B cell (primary cell): Measurements from ENCODE around the gene TMEM17. TPM values are rescaled to one million over a fixed set of nuclear protein-coding genes. Genes with fewer than 3 reads are reported as not detected.

Experiments
- ATAC-seq: fragments of 200-7000 bp; cut with Tn5 transposase; one replicate; pipeline ENCODE4 v1.10.0; 2021; ENCODE audit warnings: low read depth, mild to moderate bottlenecking, moderate number of reproducible peaks, moderate library complexity
- CTCF ChIA-PET: fragments of 350-600 bp; sonication (Branson Sonifier 250); formaldehyde crosslinking; loops from one replicate; lab custom pipeline; 2021; ENCODE audit warnings: antibody characterized with exemption, inconsistent platforms; lab: Charles Lee
- POLR2A ChIA-PET: fragments of 350-600 bp; sonication (Branson Sonifier 250); formaldehyde crosslinking; loops from one replicate; lab custom pipeline; 2021; ENCODE audit warnings: antibody characterized with exemption; lab: Charles Lee
- DNase-seq: peaks from one replicate; pipeline ENCODE4 v3.0.0; 2013
- H2AFZ ChIP-seq: 2 replicates; pipeline ENCODE4 v1.6.1; 2012; ENCODE audit warnings: mild to moderate bottlenecking, low read depth, low read length; ENCODE audit not compliant: insufficient read depth, poor library complexity, severe bottlenecking
- H3K27ac ChIP-seq, 2 donors: 1 replicate in 1 of 2; 2 replicates in 1 of 2; pipeline ENCODE4 v1.5.1; 2012 to 2013; ENCODE audit warnings: low read length in 2 of 2, mild to moderate bottlenecking in 2 of 2, moderate library complexity in 1 of 2
- H3K27me3 ChIP-seq, 4 experiments: fragments of 200-600 bp in 1 of 4; sonication (generic) in 1 of 4; replicated peaks in 1 of 4; 1 replicate in 2 of 4; 2 replicates in 2 of 4; pipeline versions ENCODE4 v1.6.1 to v1.7.0; 2013 to 2016; ENCODE audit warnings: low read length in 3 of 4, mild to moderate bottlenecking in 2 of 4, mixed read lengths in 1 of 4, moderate library complexity in 1 of 4; ENCODE audit not compliant: insufficient read depth in 4 of 4, control insufficient read depth in 3 of 4; ENCODE audit errors: control extremely low read depth in 1 of 4
- H3K36me3 ChIP-seq, 2 experiments: replicated peaks in 1 of 2; 1 replicate in 1 of 2; 2 replicates in 1 of 2; pipeline versions ENCODE4 v1.6.1 to v1.7.1; 2013; ENCODE audit warnings: low read length in 1 of 2; ENCODE audit not compliant: insufficient read depth in 2 of 2, control insufficient read depth in 1 of 2; ENCODE audit errors: control extremely low read depth in 1 of 2, extremely low read depth in 1 of 2
- H3K4me1 ChIP-seq, 2 donors: fragments of 200-600 bp in 1 of 2; sonication (generic) in 1 of 2; 1 replicate in 1 of 2; 2 replicates in 1 of 2; pipeline versions ENCODE4 v1.5.1 to v1.6.1; 2013 to 2017; ENCODE audit warnings: low read length in 2 of 2; ENCODE audit not compliant: control insufficient read depth in 2 of 2, insufficient read depth in 2 of 2
- H3K4me2 ChIP-seq: replicated peaks from 2 replicates; pipeline ENCODE3; 2012; ENCODE audit warnings: mild to moderate bottlenecking, low read depth, low read length; ENCODE audit not compliant: poor library complexity, severe bottlenecking
- H3K4me3 ChIP-seq, 5 experiments: fragments of 200-600 bp in 1 of 5; sonication (generic) in 1 of 5; 1 replicate in 3 of 5; 2 replicates in 2 of 5; pipeline versions ENCODE4 v1.5.1 to v1.7.0; 2011 to 2016; ENCODE audit warnings: low read length in 4 of 5, mild to moderate bottlenecking in 4 of 5, low read depth in 2 of 5, control low read depth in 1 of 5, moderate library complexity in 1 of 5; ENCODE audit not compliant: insufficient read depth in 1 of 5; ENCODE audit errors: control extremely low read depth in 1 of 5, extremely low read depth in 1 of 5
- H3K79me2 ChIP-seq: fragments of 200-600 bp; sonication (generic); one replicate; pipeline ENCODE4 v1.6.0; 2016; ENCODE audit warnings: low read length; ENCODE audit not compliant: control insufficient read depth, insufficient read depth
- H3K9ac ChIP-seq: fragments of 200-600 bp; sonication (generic); 2 replicates; pipeline ENCODE4 v1.6.1; 2017; ENCODE audit warnings: mild to moderate bottlenecking, low read length, moderate library complexity
- H3K9me3 ChIP-seq, 3 donors: one replicate each; pipeline versions ENCODE4 v1.6.1 to v1.7.1; 2013; ENCODE audit warnings: low read length in 2 of 3; ENCODE audit not compliant: control insufficient read depth in 2 of 3, insufficient read depth in 1 of 3; ENCODE audit errors: control extremely low read depth in 1 of 3
- H4K20me1 ChIP-seq: 2 replicates; pipeline ENCODE4 v1.6.0; 2012; ENCODE audit warnings: mild to moderate bottlenecking, low read length; ENCODE audit not compliant: insufficient read depth, control insufficient read depth, poor library complexity, severe bottlenecking
- H3K27ac Mint-ChIP-seq: one replicate; pipeline ENCODE4 v1.8.0; 2021; ENCODE audit warnings: mixed read lengths
- H3K27me3 Mint-ChIP-seq: one replicate; pipeline ENCODE4 v1.8.0; 2021; ENCODE audit warnings: mixed read lengths
- H3K4me1 Mint-ChIP-seq: one replicate; pipeline ENCODE4 v1.8.0; 2021; ENCODE audit warnings: mixed read lengths
- H3K4me3 Mint-ChIP-seq: one replicate; pipeline ENCODE4 v1.8.0; 2021; ENCODE audit warnings: mixed read lengths
- H3K9me3 Mint-ChIP-seq: one replicate; pipeline ENCODE4 v1.8.0; 2022; ENCODE audit warnings: mixed read lengths; ENCODE audit not compliant: insufficient read depth
- CTCF ChIP-seq: fragments of 200-600 bp; IDR thresholded peaks from one replicate; pipeline ENCODE4 v1.8.0; 2022; ENCODE audit warnings: antibody characterized with exemption, mild to moderate bottlenecking
- EZH2 ChIP-seq: IDR thresholded peaks from 2 replicates; pipeline ENCODE4 v1.6.1; 2012; ENCODE audit warnings: borderline replicate concordance, low read depth, mild to moderate bottlenecking, moderate library complexity, low read length; ENCODE audit not compliant: insufficient read depth, poor library complexity, severe bottlenecking
- WGBS: methylation state at CpG from one replicate; pipeline ENCODE4 v1.1.5; 2013; ENCODE audit warnings: missing lambda C conversion rate; ENCODE audit not compliant: insufficient coverage; 5-methylcytosine and 5-hydroxymethylcytosine counted together
- intact Hi-C: fragments of 100-400 bp; cut with micrococcal nuclease; formaldehyde crosslinking; loops from one replicate; pipeline ENCODE4 v1.10.0; 2022
- polyA plus RNA-seq: library from polyadenylated mRNA; depleted of rRNA; stranded (reverse); fragments of >200 nt; gene quantifications from 2 replicates; pipeline ENCODE4 v1.2.3, GENCODE V29; 2012
- total RNA-seq, 2 donors: library from RNA; stranded (reverse); fragments of 120-200 nt in 1 of 2; gene quantifications; 1 replicate in 1 of 2; 2 replicates in 1 of 2; pipeline versions ENCODE4 v1.2.3 to v1.2.4, GENCODE V29; 2013 to 2022

The TMEM17 gene
- total and polyA plus RNA-seq, 2 donors (not counting 1 experiment from before 2014, with no cell fraction given), result not detected

GRCh38 chr2:62512384-62512783, 6.4 kb upstream of the TMEM17 start:
- H3K27ac ChIP-seq, result no peak overlapping the region
- H2AFZ ChIP-seq, result no peak overlapping the region
- peaks cover 0 to 3% (median 1%) of the 10 kb centered on the region in 4 experiments for H3K27me3 ChIP-seq
- no peaks in the 10 kb centered on the region for H3K79me2 ChIP-seq
- H3K9ac ChIP-seq, result no peak overlapping the region
- no peak overlapping the region for H3K4me3 ChIP-seq
- H3K27ac Mint-ChIP-seq, result no peak overlapping the region
- no peaks in the 10 kb centered on the region for H3K36me3 ChIP-seq
- DNase-seq, result no peak
- intact Hi-C loops, result no loop called here
- ChIA-PET POLR2A (no interaction called here), CTCF (no interaction called here)
- H4K20me1 ChIP-seq, result no peaks in the 10 kb centered on the region
- no peaks in the 10 kb centered on the region for H3K4me1 Mint-ChIP-seq
- H3K9me3 Mint-ChIP-seq, result no peaks in the 10 kb centered on the region
- no peak overlapping the region for H3K4me2 ChIP-seq
- H3K9me3 ChIP-seq, result no peaks in the 10 kb centered on the region
- TF ChIP-seq EZH2 (no peak), CTCF (no peak)
- H3K4me1 ChIP-seq, result no peaks in the 10 kb centered on the region
- no CpG with 5 or more reads among the region's 4 CpGs for WGBS
- H3K4me3 Mint-ChIP-seq, result no peak overlapping the region
- ATAC-seq, result no peak
- H3K27me3 Mint-ChIP-seq, result peaks cover 19% of the 10 kb centered on the region

DNA sequence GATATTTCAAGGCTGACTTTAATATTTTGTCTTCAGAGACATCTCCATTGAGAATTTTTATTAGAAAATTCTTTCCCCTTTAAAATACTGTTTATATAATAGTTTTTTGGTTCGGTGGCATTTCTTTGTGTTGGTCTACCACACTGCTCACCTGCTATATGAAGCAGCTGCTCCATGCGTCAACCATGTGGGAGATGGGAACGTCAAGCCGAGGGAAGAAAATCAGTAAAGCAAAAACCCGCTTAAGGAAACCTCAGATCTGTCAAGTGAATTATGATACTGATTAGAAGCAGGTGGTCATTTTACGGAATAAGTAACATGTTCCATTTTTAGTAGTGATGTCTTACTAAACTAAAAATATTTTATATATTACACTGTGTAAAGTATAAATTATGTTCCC, 5.6 kb upstream of the TMEM17 start:
- no peaks in the 10 kb centered on the region for H3K4me1 Mint-ChIP-seq
- Histone ChIP-seq H3K9ac (no peak overlapping the region), H2AFZ (no peak overlapping the region), H4K20me1 (no peaks in the 10 kb centered on the region), H3K4me3 (no peak overlapping the region), H3K4me1 (peaks cover 0 to under 1% of the 10 kb centered on the region in 2 donors), H3K9me3 (no peaks in the 10 kb centered on the region), H3K79me2 (no peaks in the 10 kb centered on the region), H3K27ac (no peak overlapping the region), H3K36me3 (no peaks in the 10 kb centered on the region), H3K4me2 (no peak overlapping the region), H3K27me3 (peaks cover 0 to 3% (median 1%) of the 10 kb centered on the region in 4 experiments)
- no peak overlapping the region for H3K4me3 Mint-ChIP-seq
- no peaks in the 10 kb centered on the region for H3K9me3 Mint-ChIP-seq
- ChIA-PET POLR2A (no interaction called here), CTCF (no interaction called here)
- DNase-seq, result no peak
- peaks cover 19% of the 10 kb centered on the region for H3K27me3 Mint-ChIP-seq
- no peak for TF ChIP-seq CTCF
- no peak for TF ChIP-seq EZH2
- intact Hi-C loops, result no loop called here
- ATAC-seq, result no peak
- no CpG with 5 or more reads among the region's 6 CpGs for WGBS
- H3K27ac Mint-ChIP-seq, result no peak overlapping the region
